Psoas muscle (tissue), 8 donors: ENCODE data around the gene OR1E2. TPM values are rescaled to one million over a fixed set of nuclear protein-coding genes. Genes with fewer than 3 reads are reported as not detected.
A peak's percentile ranks its signal among the peaks of the same experiment; 100 is the strongest.
"Not testable (repeated sequence)": the region's sequence is repeated elsewhere in the genome, so short reads cannot be mapped to it uniquely, and the experiment has no call there.

ENCODE experiments used
- ATAC-seq, 4 donors: fragments of 200-7000 bp; cut with Tn5 transposase; one replicate each; pipeline ENCODE4 v1.9.1; 2020; ENCODE audit warnings: moderate library complexity in 3 of 4, mild to moderate bottlenecking in 2 of 4
- DNase-seq, 2 donors: peaks; one replicate each; pipeline ENCODE4 v3.0.0-alpha.2; 2020
- H3K27ac ChIP-seq: fragments of 200-600 bp; one replicate; pipeline ENCODE4 v1.8.0; 2022
- H3K27me3 ChIP-seq, 3 donors: fragments of 200-600 bp in 1 of 3; one replicate each; pipeline versions ENCODE4 v1.6.1 to v1.8.0; 2013 to 2022; ENCODE audit warnings: low read length in 2 of 3, mild to moderate bottlenecking in 2 of 3, moderate library complexity in 1 of 3; ENCODE audit not compliant: insufficient read depth in 3 of 3
- H3K36me3 ChIP-seq, 2 donors: fragments of 200-600 bp in 1 of 2; one replicate each; pipeline versions ENCODE4 v1.6.1 to v1.8.0; 2013 to 2022; ENCODE audit warnings: low read depth in 1 of 2, mild to moderate bottlenecking in 1 of 2, moderate library complexity in 1 of 2; ENCODE audit not compliant: insufficient read depth in 1 of 2
- H3K4me1 ChIP-seq: fragments of 200-600 bp; one replicate; pipeline ENCODE4 v1.8.0; 2022
- H3K4me3 ChIP-seq: fragments of 200-600 bp; one replicate; pipeline ENCODE4 v1.8.0; 2022; ENCODE audit warnings: mild to moderate bottlenecking
- H3K9me3 ChIP-seq: fragments of 200-600 bp; one replicate; pipeline ENCODE4 v1.8.0; 2022
- WGBS, 3 donors: extraction: QIAGEN DNeasy Blood & Tissue Kit; methylation state at CpG; one replicate each; pipeline versions ENCODE4 v1.1.6 to v1.1.7; 2013; 5-methylcytosine and 5-hydroxymethylcytosine counted together
- intact Hi-C, 2 donors: fragments of 100-400 bp; cut with DNase I; formaldehyde crosslinking; loops; one replicate each; pipeline versions ENCODE4 v1.11.0 to v1.14.2; 2022
- polyA plus RNA-seq, 3 donors: library from polyadenylated mRNA; stranded (reverse); fragments of 200-250 nt; gene quantifications; one replicate each; pipeline ENCODE4 v1.2.3, GENCODE V29; 2013
- total RNA-seq, 4 donors: library from RNA; stranded (reverse); fragmentation: NEBNext Ultra II Directional in 2 of 4; extraction: Animal tissue kit (Norgen Biotek cat#: 25700) in 2 of 4; gene quantifications; one replicate each; pipeline versions ENCODE4 v1.2.1 to v1.2.4, GENCODE V29; 2021 to 2023
- TF ChIP-seq, protein P1 (sequence below): fragments of 200-600 bp; IDR thresholded peaks from one replicate; pipeline ENCODE4 v1.8.0; 2022; ENCODE audit warnings: antibody characterized with exemption
- donor health status: healthy with polysubstance abuse.
- donor health status: DM: no; HTN: no; CAD: no; lungs with moderate emphysema.
- donor health status: Bipolar disorder and iron deficiency.
- donor health status: healthy.
- donor health status: DM: yes; HTN: yes; CAD: no.
- donor health status: DM: no; HTN: no; CAD: no.
- donor health status: DM: no; HTN: no; CAD: no.
- donor health status: DM: yes; HTN: yes; CAD: no.

OR1E2 gene
- total and polyA plus RNA-seq, 7 donors = not detected

DNA sequence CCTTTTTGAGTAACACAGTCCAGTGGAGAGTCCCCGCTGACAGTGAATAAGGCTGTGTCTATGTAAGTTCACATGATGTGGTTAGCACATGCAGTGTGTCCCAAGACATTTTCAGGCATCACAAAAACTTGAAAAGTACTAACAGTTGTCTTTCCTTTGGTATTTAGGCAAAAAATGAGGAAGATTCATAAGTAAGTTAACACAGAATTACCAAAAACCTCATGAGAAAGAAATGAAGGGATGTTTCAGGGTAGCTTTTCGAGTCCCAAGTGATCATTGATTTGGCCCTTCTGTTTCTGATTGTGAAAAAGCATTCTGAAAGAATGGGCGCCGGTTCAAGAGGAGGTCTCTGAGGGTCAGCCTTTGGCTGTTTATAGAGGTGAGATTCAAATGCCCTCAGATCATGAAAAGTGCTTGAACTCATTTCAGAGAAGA is 41.6 kb upstream of the OR1E2 start:
- no peaks in the 10 kb centered on the region for H3K9me3 ChIP-seq
- H3K27ac ChIP-seq = peak overlapping the region; percentile 66
- ATAC-seq (peak in 3 of 4 donors; percentile 38 to 41 (median 39)), DNase-seq (peak; percentile 43 to 61)
- TF ChIP-seq, protein P1, sequence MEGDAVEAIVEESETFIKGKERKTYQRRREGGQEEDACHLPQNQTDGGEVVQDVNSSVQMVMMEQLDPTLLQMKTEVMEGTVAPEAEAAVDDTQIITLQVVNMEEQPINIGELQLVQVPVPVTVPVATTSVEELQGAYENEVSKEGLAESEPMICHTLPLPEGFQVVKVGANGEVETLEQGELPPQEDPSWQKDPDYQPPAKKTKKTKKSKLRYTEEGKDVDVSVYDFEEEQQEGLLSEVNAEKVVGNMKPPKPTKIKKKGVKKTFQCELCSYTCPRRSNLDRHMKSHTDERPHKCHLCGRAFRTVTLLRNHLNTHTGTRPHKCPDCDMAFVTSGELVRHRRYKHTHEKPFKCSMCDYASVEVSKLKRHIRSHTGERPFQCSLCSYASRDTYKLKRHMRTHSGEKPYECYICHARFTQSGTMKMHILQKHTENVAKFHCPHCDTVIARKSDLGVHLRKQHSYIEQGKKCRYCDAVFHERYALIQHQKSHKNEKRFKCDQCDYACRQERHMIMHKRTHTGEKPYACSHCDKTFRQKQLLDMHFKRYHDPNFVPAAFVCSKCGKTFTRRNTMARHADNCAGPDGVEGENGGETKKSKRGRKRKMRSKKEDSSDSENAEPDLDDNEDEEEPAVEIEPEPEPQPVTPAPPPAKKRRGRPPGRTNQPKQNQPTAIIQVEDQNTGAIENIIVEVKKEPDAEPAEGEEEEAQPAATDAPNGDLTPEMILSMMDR = no peak
- WGBS, 3 donors = 54 to 62% (median 59%) methylated on average over 4 of the region's 4 CpGs
- H3K36me3 ChIP-seq = no peaks in the 10 kb centered on the region
- H3K4me1 ChIP-seq = no peaks in the 10 kb centered on the region
- intact Hi-C loops = no loop called here
- H3K27me3 ChIP-seq = no peaks in the 10 kb centered on the region
- peak overlapping the region; percentile 70 for H3K4me3 ChIP-seq

DNA sequence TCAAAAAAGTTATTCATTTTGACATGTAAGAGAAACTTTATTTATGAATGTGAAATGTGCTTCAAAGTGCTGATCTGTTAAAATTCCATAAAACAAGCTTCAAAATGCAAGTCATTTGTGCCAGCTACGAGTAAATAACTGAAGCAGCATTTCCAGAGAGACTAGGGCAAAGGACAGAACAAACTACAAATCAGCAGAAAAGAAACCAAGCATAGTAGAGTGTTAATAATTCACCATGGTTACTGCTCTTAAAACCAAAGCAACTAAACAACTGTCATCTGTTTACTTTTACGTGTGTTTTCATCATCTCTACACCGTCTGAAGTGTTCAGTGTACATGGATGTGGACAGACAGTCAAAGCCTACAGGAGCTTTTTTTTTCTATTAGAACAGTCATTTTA is 40.6 kb upstream of the OR1E2 start:
- Histone ChIP-seq H3K4me3 (no peak overlapping the region), H3K27ac (peak overlapping the region; percentile 66), H3K36me3 (no peaks in the 10 kb centered on the region), H3K4me1 (no peaks in the 10 kb centered on the region), H3K9me3 (no peaks in the 10 kb centered on the region), H3K27me3 (no peaks in the 10 kb centered on the region)
- peak in 1 of 4 donors; percentile 18 for ATAC-seq
- 26 to 33% (median 28%) methylated on average over 3 of the region's 3 CpGs for WGBS, 3 donors
- intact Hi-C loops = no loop called here
- TF ChIP-seq, protein P1 = no peak
- DNase-seq = no peak

DNA sequence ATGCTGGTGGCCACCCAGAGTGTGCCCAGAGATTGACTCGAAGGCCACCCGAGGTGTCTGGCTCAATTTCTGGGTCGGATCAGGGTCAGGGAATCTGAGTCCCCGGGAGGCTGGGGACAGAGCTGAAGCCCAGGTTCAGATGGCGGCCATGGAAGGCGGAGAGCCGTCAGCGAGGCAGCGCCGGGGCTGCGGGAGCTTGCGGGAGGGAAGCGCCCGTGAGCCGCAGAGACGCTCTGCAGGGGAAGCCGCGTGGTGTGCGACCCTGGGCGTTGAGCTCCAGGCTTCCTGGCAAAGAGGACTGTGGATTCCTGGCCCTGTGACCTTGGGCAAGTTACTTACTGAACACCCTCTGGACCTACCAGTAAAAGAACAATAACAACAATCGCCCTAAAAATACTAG is 38.5 kb upstream of the OR1E2 start:
- Histone ChIP-seq H3K27ac (no peak overlapping the region), H3K4me3 (no peak overlapping the region), H3K36me3 (no peaks in the 10 kb centered on the region), H3K4me1 (no peaks in the 10 kb centered on the region), H3K27me3 (no peaks in the 10 kb centered on the region), H3K9me3 (no peaks in the 10 kb centered on the region)
- DNase-seq (no peak), ATAC-seq (no peak)
- intact Hi-C loops = no loop called here
- WGBS, 3 donors = 90 to 93% (median 92%) methylated on average over 21 of the region's 21 CpGs
- TF ChIP-seq, protein P1 = no peak

DNA sequence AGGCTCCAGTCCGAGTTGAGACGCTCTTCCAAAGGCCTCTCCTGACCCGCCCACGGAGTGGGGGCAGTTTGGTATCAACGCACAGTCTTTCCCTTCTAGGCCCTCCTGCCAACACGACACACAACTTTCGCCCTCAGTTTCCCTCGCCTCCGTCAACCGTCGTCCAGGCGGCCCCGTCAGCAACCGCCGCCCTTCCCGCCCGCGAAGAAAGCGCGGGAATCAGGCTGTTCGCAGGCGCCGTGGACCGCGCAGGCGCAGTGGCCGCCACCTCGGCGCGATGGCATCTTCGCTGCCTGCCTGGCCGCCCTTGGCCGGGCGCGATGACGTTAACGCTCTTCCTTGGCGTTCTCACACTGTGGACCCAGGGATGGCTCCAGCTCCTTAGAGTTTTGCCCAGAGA is 38.0 kb upstream of the OR1E2 start, which contains the start of gene SPATA22:
Gene SPATA22 (minus strand): TSS at position 221 of the 400 bp plus-strand sequence. CDS start 2,494 bp downstream, outside the sequence.
- TF ChIP-seq, protein P1 = no peak
- no peaks in the 10 kb centered on the region for H3K27me3 ChIP-seq
- WGBS, 3 donors = 96 to 97% (median 97%) methylated on average over 38 of the region's 38 CpGs
- no peaks in the 10 kb centered on the region for H3K9me3 ChIP-seq
- DNase-seq (no peak), ATAC-seq (no peak)
- intact Hi-C loops = no loop called here
- H3K4me3 ChIP-seq = no peak within 1 kb of the TSS
- no peaks in the 10 kb centered on the region for H3K36me3 ChIP-seq
- H3K27ac ChIP-seq = no peak within 1 kb of the TSS
- no peaks in the 10 kb centered on the region for H3K4me1 ChIP-seq

DNA sequence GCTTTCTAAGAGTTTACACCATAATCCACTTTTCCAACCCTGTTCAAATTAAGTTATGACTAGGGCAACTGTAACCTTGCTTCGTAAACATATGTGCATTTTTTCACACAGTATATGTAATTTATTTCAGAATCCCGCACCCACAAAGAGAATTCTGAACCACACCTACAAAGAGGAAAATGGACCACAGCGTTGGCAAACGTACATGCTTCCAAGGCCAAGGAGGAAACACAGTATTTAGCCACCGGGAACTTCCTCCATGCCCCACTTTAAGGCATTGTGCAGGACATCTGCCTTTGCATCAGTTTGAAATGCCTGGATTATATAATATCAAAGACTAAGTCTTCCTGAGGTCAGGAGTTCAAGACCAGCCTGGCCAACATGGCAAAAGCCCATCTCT is 35.9 kb upstream of the OR1E2 start:
- DNase-seq = no peak
- Histone ChIP-seq H3K36me3 (no peaks in the 10 kb centered on the region), H3K9me3 (no peaks in the 10 kb centered on the region), H3K4me1 (no peaks in the 10 kb centered on the region), H3K27me3 (no peaks in the 10 kb centered on the region), H3K4me3 (no peak overlapping the region), H3K27ac (no peak overlapping the region)
- intact Hi-C loops = no loop called here
- WGBS, 3 donors = 54 to 68% (median 55%) methylated on average over 5 of the region's 5 CpGs
- TF ChIP-seq, protein P1 = no peak
- no peak for ATAC-seq

DNA sequence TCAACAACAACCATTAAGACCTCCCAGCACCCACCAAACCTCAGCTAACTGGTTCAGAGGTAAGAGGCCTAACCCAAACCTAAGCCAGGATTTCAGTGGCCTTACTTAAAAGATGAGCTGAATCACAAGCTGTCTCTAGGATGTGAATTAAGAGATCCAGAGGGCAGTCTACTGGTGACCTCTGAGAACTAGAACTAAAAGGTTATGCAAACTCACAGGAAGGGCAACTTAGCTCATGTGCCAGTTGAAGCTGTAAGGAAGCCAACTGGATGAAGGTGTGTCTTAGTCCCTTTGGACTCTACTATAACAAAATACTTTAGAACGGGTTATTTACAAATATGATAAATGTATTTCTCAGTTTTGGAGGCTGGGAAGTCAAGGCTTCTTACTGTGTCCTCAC is 32.7 kb upstream of the OR1E2 start:
- 77 to 88% (median 81%) methylated on average over 1 of the region's 1 CpG for WGBS, 3 donors
- ATAC-seq, H3K27me3 ChIP-seq, intact Hi-C loops, H3K9me3 ChIP-seq, H3K36me3 ChIP-seq, H3K4me3 ChIP-seq, DNase-seq, H3K27ac ChIP-seq, H3K4me1 ChIP-seq: not testable (repeated sequence)
